OCI-LY7 (cell line): ENCODE results near the gene ISYNA1.

Experiments
- CTCF ChIP-seq: fragments of 200-600 bp; sonication (generic); conservative IDR thresholded peaks from 2 replicates; pipeline ENCODE4 v1.5.1; 2014; ENCODE audit warnings: mild to moderate bottlenecking, antibody characterized with exemption, low read length, moderate library complexity, mixed read lengths
- EZH2phosphoT487 ChIP-seq: fragments of 200-600 bp; sonication (generic); IDR thresholded peaks from 2 replicates; pipeline ENCODE4 v1.6.1; 2018; ENCODE audit warnings: low read depth, borderline replicate concordance, mild to moderate bottlenecking, mixed run types, antibody characterized with exemption, low read length, moderate library complexity, mixed read lengths

GRCh38 chr19:18422530-18423191, 15.3 kb downstream of the ISYNA1 start:
- TF ChIP-seq CTCF (no peak), EZH2phosphoT487 (no peak)
